ENCODE measurements around the gene ATG9B. TPM values are rescaled to one million over a fixed set of nuclear protein-coding genes. Genes with fewer than 3 reads are reported as not detected.

ATG9B gene
- total RNA-seq, 1 experiment from 2014 or later, result 2.1 TPM

- TF ChIP-seq REST (IDR thresholded peaks at IDR 0.05; ENCODE audit: low read depth) (no peak), ZNF274 (IDR thresholded peaks at IDR 0.05; ENCODE audit: low read depth, low read length) (no peak)
- TF ChIP-seq, protein P1, sequence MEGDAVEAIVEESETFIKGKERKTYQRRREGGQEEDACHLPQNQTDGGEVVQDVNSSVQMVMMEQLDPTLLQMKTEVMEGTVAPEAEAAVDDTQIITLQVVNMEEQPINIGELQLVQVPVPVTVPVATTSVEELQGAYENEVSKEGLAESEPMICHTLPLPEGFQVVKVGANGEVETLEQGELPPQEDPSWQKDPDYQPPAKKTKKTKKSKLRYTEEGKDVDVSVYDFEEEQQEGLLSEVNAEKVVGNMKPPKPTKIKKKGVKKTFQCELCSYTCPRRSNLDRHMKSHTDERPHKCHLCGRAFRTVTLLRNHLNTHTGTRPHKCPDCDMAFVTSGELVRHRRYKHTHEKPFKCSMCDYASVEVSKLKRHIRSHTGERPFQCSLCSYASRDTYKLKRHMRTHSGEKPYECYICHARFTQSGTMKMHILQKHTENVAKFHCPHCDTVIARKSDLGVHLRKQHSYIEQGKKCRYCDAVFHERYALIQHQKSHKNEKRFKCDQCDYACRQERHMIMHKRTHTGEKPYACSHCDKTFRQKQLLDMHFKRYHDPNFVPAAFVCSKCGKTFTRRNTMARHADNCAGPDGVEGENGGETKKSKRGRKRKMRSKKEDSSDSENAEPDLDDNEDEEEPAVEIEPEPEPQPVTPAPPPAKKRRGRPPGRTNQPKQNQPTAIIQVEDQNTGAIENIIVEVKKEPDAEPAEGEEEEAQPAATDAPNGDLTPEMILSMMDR (IDR thresholded peaks at IDR 0.05 in 2 of 3, conservative IDR thresholded peaks at IDR 0.05 in 1 of 3; ENCODE audit: borderline replicate concordance in 1 of 3, insufficient read depth in 1 of 3, low read depth in 2 of 3, low read length in 2 of 3), result no peak
Measured at GRCh38 chr7:151000897-151001495, 23.3 kb downstream of the ATG9B start (continued).

GRCh38 chr7:150999497-151000230 is 24.6 kb downstream of the ATG9B start:
- Histone ChIP-seq H3K9me2 (ENCODE audit: insufficient read depth) (no peaks in the 10 kb centered on the region), H3K9me3 (ENCODE audit: control insufficient read depth in 1 of 2, insufficient read depth in 1 of 2, low read depth in 1 of 2, low read length in 2 of 2) (no peaks in the 10 kb centered on the region), H3K79me2 (ENCODE audit: insufficient read depth, low read length) (no peaks in the 10 kb centered on the region), H3K4me3 (replicated peaks in 1 of 2; ENCODE audit: low read depth in 1 of 2, low read length in 2 of 2) (no peak overlapping the region), H2AFZ (ENCODE audit: low read depth, low read length, poor library complexity, severe bottlenecking) (no peak overlapping the region), H4K20me1 (ENCODE audit: insufficient read depth) (no peaks in the 10 kb centered on the region), H3K27me3 (ENCODE audit: insufficient read depth, low read length) (no peaks in the 10 kb centered on the region), H3K9ac (ENCODE audit: low read length) (no peak overlapping the region), H3K4me1 (ENCODE audit: control insufficient read depth in 1 of 2, insufficient read depth in 2 of 2, low read length in 2 of 2) (no peaks in the 10 kb centered on the region), H3K36me3 (ENCODE audit: control insufficient read depth in 1 of 2, insufficient read depth in 2 of 2, low read length in 2 of 2) (no peaks in the 10 kb centered on the region), H3K27ac (ENCODE audit: low read depth, low read length) (no peak overlapping the region), H3K4me2 (ENCODE audit: low read length) (no peak overlapping the region)
- DNase-seq (ENCODE audit: low read depth, low spot score), result no peak
- ChIA-PET CTCF (no interaction called here), POLR2A (no interaction called here), RAD21 (ENCODE audit: low non-redundant PET in 1 of 2, low total read pairs in 2 of 2, uncharacterized antibody in 2 of 2, unreplicated experiment in 2 of 2) (no interaction called here)
- BruUV-seq (replicated peaks), result no TSS peak
- no peak for ATAC-seq
- intact Hi-C loops (cut with micrococcal nuclease), result no loop called here
- TF ChIP-seq EZH2 (IDR thresholded peaks at IDR 0.05), result no peak
- TF ChIP-seq CEBPB (IDR thresholded peaks at IDR 0.05; ENCODE audit: low read depth), result no peak
- no peak for TF ChIP-seq POLR2A (IDR thresholded peaks at IDR 0.05; ENCODE audit: borderline replicate concordance, extremely low read depth, insufficient read depth, insufficient read length)
- TF ChIP-seq, protein P2, sequence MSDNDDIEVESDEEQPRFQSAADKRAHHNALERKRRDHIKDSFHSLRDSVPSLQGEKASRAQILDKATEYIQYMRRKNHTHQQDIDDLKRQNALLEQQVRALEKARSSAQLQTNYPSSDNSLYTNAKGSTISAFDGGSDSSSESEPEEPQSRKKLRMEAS (IDR thresholded peaks at IDR 0.05), result no peak
- no peak for TF ChIP-seq ZFX (IDR thresholded peaks at IDR 0.05)
- TF ChIP-seq SP1 (IDR thresholded peaks at IDR 0.05; ENCODE audit: low read depth), result no peak
- no peak for TF ChIP-seq SIN3A (IDR thresholded peaks at IDR 0.05; ENCODE audit: low read depth)
- no peak for TF ChIP-seq EZH2phosphoT487 (IDR thresholded peaks at IDR 0.05; ENCODE audit: borderline replicate concordance)
- TF ChIP-seq JUND (IDR thresholded peaks at IDR 0.05), result no peak
- no peak for TF ChIP-seq FOSL1 (IDR thresholded peaks at IDR 0.05; ENCODE audit: low read depth)
- TF ChIP-seq EGR1 (IDR thresholded peaks at IDR 0.05; ENCODE audit: low read depth), result no peak
- TF ChIP-seq ATF3 (IDR thresholded peaks at IDR 0.05), result no peak
- TF ChIP-seq RAD21 (IDR thresholded peaks at IDR 0.05; ENCODE audit: low read depth), result no peak
- TF ChIP-seq, protein P1 (IDR thresholded peaks at IDR 0.05 in 2 of 3, conservative IDR thresholded peaks at IDR 0.05 in 1 of 3; ENCODE audit: borderline replicate concordance in 1 of 3, insufficient read depth in 1 of 3, low read depth in 2 of 3, low read length in 2 of 3), result no peak
- TF ChIP-seq CBX3 (IDR thresholded peaks at IDR 0.05; ENCODE audit: low read depth), result no peak
